Activated T-helper 17 cell treated with anti-CD3 and anti-CD28 coated beads, Interleukin-2, amount 50 U/mL, for 72 hours (primary cell): ENCODE results near the gene COG1. TPM values are rescaled to one million over a fixed set of nuclear protein-coding genes. Genes with fewer than 3 reads are reported as not detected.
A peak's percentile ranks its signal among the peaks of the same experiment; 100 is the strongest.

Experiments
- ATAC-seq: fragments of 150-1000 bp; cut with Tn5 transposase; replicated peaks from 2 replicates; pipeline ENCODE4 v1.10.0; 2021; ENCODE audit warnings: mild to moderate bottlenecking, moderate library complexity
- H3K27ac Mint-ChIP-seq: one replicate; pipeline ENCODE4 v1.8.0; 2022; ENCODE audit warnings: mixed read lengths
- H3K27me3 Mint-ChIP-seq: one replicate; pipeline ENCODE4 v1.8.0; 2022; ENCODE audit warnings: mixed read lengths
- H3K36me3 Mint-ChIP-seq: one replicate; pipeline ENCODE4 v1.8.0; 2022; ENCODE audit warnings: low read depth, mild to moderate bottlenecking, mixed read lengths
- H3K4me1 Mint-ChIP-seq: one replicate; pipeline ENCODE4 v1.8.0; 2022; ENCODE audit warnings: mixed read lengths
- H3K4me3 Mint-ChIP-seq: one replicate; pipeline ENCODE4 v1.8.0; 2022; ENCODE audit warnings: mild to moderate bottlenecking, mixed read lengths
- H3K9me3 Mint-ChIP-seq: one replicate; pipeline ENCODE4 v1.8.0; 2022; ENCODE audit warnings: mixed read lengths
- total RNA-seq, 2 donors: library from RNA; stranded (reverse); gene quantifications; one replicate each; pipeline ENCODE4 v1.2.3, GENCODE V29; 2022

COG1 gene
- total RNA-seq, 2 donors from 2014 or later, result 22.5 to 27.3 TPM

- no peaks in the 10 kb centered on the region for H3K36me3 Mint-ChIP-seq
- H3K4me3 Mint-ChIP-seq, result peak overlapping the region; percentile 48
- no peak for ATAC-seq
- H3K27me3 Mint-ChIP-seq, result peaks cover 32% of the 10 kb centered on the region
- no peaks in the 10 kb centered on the region for H3K9me3 Mint-ChIP-seq
- no peak overlapping the region for H3K27ac Mint-ChIP-seq
- H3K4me1 Mint-ChIP-seq, result peaks cover 6% of the 10 kb centered on the region
Measured at GRCh38 chr17:73160980-73161630, 31.8 kb upstream of the COG1 start.

- H3K9me3 Mint-ChIP-seq, result no peaks in the 10 kb centered on the region
- H3K36me3 Mint-ChIP-seq, result peaks cover 5% of the 10 kb centered on the region
- no peak overlapping the region for H3K4me3 Mint-ChIP-seq
- peaks cover 48% of the 10 kb centered on the region for H3K27me3 Mint-ChIP-seq
- ATAC-seq, result no peak
- H3K27ac Mint-ChIP-seq, result peak overlapping the region; percentile 46
- H3K4me1 Mint-ChIP-seq, result peaks cover 20% of the 10 kb centered on the region
Measured at GRCh38 chr17:73163043-73163442, 29.8 kb upstream of the COG1 start.

- peaks cover 54% of the 10 kb centered on the region for H3K27me3 Mint-ChIP-seq
- no peak overlapping the region for H3K27ac Mint-ChIP-seq
- peak overlapping the region; percentile 73 for H3K4me3 Mint-ChIP-seq
- ATAC-seq, result no peak
- peaks cover 19% of the 10 kb centered on the region for H3K4me1 Mint-ChIP-seq
- peaks cover 5% of the 10 kb centered on the region for H3K36me3 Mint-ChIP-seq
- no peaks in the 10 kb centered on the region for H3K9me3 Mint-ChIP-seq
Measured at GRCh38 chr17:73165616-73166404, 27.0 kb upstream of the COG1 start.

GRCh38 chr17:73166731-73167581 is 25.9 kb upstream of the COG1 start:
- ATAC-seq, result peak; percentile 64
- Mint-ChIP-seq H3K9me3 (no peaks in the 10 kb centered on the region), H3K4me1 (peaks cover 14% of the 10 kb centered on the region), H3K27ac (peak overlapping the region; percentile 22), H3K36me3 (peaks cover 5% of the 10 kb centered on the region), H3K27me3 (peaks cover 49% of the 10 kb centered on the region), H3K4me3 (peak overlapping the region; percentile 73)

- peaks cover 35% of the 10 kb centered on the region for H3K27me3 Mint-ChIP-seq
Measured at GRCh38 chr17:73168667-73169066, 24.2 kb upstream of the COG1 start.

GRCh38 chr17:73170324-73170723 is 22.5 kb upstream of the COG1 start:
- H3K4me1 Mint-ChIP-seq, result peaks cover 14% of the 10 kb centered on the region
- H3K4me3 Mint-ChIP-seq, result no peak overlapping the region
- H3K36me3 Mint-ChIP-seq, result peaks cover 5% of the 10 kb centered on the region
- H3K27ac Mint-ChIP-seq, result no peak overlapping the region
- peaks cover 27% of the 10 kb centered on the region for H3K27me3 Mint-ChIP-seq
- no peaks in the 10 kb centered on the region for H3K9me3 Mint-ChIP-seq
- no peak for ATAC-seq

More at GRCh38 chr17:73168667-73169066, 24.2 kb upstream of the COG1 start:
- H3K4me3 Mint-ChIP-seq, result no peak overlapping the region
- H3K4me1 Mint-ChIP-seq, result peaks cover 14% of the 10 kb centered on the region
- no peaks in the 10 kb centered on the region for H3K9me3 Mint-ChIP-seq
- H3K27ac Mint-ChIP-seq, result no peak overlapping the region
- ATAC-seq, result no peak
- peaks cover 5% of the 10 kb centered on the region for H3K36me3 Mint-ChIP-seq

- ATAC-seq, result no peak
- no peak overlapping the region for H3K4me3 Mint-ChIP-seq
- no peaks in the 10 kb centered on the region for H3K36me3 Mint-ChIP-seq
- no peaks in the 10 kb centered on the region for H3K9me3 Mint-ChIP-seq
- peaks cover 6% of the 10 kb centered on the region for H3K4me1 Mint-ChIP-seq
- no peak overlapping the region for H3K27ac Mint-ChIP-seq
- H3K27me3 Mint-ChIP-seq, result peaks cover 17% of the 10 kb centered on the region
Measured at GRCh38 chr17:73172252-73172651, 20.6 kb upstream of the COG1 start.

- Mint-ChIP-seq H3K27ac (no peak overlapping the region), H3K36me3 (no peaks in the 10 kb centered on the region), H3K4me1 (no peaks in the 10 kb centered on the region), H3K9me3 (no peaks in the 10 kb centered on the region), H3K27me3 (peaks cover 3% of the 10 kb centered on the region), H3K4me3 (no peak overlapping the region)
- no peak for ATAC-seq
Measured at GRCh38 chr17:73174126-73174525, 18.7 kb upstream of the COG1 start.

- Mint-ChIP-seq H3K9me3 (no peaks in the 10 kb centered on the region), H3K4me3 (no peak overlapping the region), H3K27ac (no peak overlapping the region), H3K4me1 (no peaks in the 10 kb centered on the region), H3K36me3 (no peaks in the 10 kb centered on the region), H3K27me3 (no peaks in the 10 kb centered on the region)
- ATAC-seq, result no peak
Measured at GRCh38 chr17:73175962-73176565, 16.8 kb upstream of the COG1 start.

- H3K27ac Mint-ChIP-seq, result no peak overlapping the region
- H3K4me3 Mint-ChIP-seq, result no peak overlapping the region
- ATAC-seq, result no peak
- no peaks in the 10 kb centered on the region for H3K36me3 Mint-ChIP-seq
- H3K4me1 Mint-ChIP-seq, result no peaks in the 10 kb centered on the region
- no peaks in the 10 kb centered on the region for H3K27me3 Mint-ChIP-seq
- H3K9me3 Mint-ChIP-seq, result no peaks in the 10 kb centered on the region
Measured at GRCh38 chr17:73179387-73179786, 13.5 kb upstream of the COG1 start.

- no peaks in the 10 kb centered on the region for H3K36me3 Mint-ChIP-seq
- no peak overlapping the region for H3K27ac Mint-ChIP-seq
- no peaks in the 10 kb centered on the region for H3K27me3 Mint-ChIP-seq
- H3K4me1 Mint-ChIP-seq, result no peaks in the 10 kb centered on the region
- H3K9me3 Mint-ChIP-seq, result no peaks in the 10 kb centered on the region
- no peak for ATAC-seq
- no peak overlapping the region for H3K4me3 Mint-ChIP-seq
Measured at GRCh38 chr17:73179878-73180277, 13.0 kb upstream of the COG1 start.

GRCh38 chr17:73182616-73183310 is 10.1 kb upstream of the COG1 start:
- no peak for ATAC-seq
- Mint-ChIP-seq H3K27ac (no peak overlapping the region), H3K9me3 (no peaks in the 10 kb centered on the region), H3K4me1 (no peaks in the 10 kb centered on the region), H3K36me3 (no peaks in the 10 kb centered on the region), H3K4me3 (no peak overlapping the region), H3K27me3 (no peaks in the 10 kb centered on the region)

- H3K27me3 Mint-ChIP-seq, result no peaks in the 10 kb centered on the region
- no peak overlapping the region for H3K4me3 Mint-ChIP-seq
- H3K27ac Mint-ChIP-seq, result no peak overlapping the region
- no peaks in the 10 kb centered on the region for H3K9me3 Mint-ChIP-seq
- ATAC-seq, result no peak
- H3K36me3 Mint-ChIP-seq, result no peaks in the 10 kb centered on the region
- no peaks in the 10 kb centered on the region for H3K4me1 Mint-ChIP-seq
Measured at GRCh38 chr17:73184136-73184993, 8.5 kb upstream of the COG1 start.
